ENCODE measurements around the gene KIF5A. TPM values are rescaled to one million over a fixed set of nuclear protein-coding genes. Genes with fewer than 3 reads are reported as not detected.

The KIF5A gene
- total RNA-seq, 1 experiment from 2014 or later: 3.0 TPM

DNA sequence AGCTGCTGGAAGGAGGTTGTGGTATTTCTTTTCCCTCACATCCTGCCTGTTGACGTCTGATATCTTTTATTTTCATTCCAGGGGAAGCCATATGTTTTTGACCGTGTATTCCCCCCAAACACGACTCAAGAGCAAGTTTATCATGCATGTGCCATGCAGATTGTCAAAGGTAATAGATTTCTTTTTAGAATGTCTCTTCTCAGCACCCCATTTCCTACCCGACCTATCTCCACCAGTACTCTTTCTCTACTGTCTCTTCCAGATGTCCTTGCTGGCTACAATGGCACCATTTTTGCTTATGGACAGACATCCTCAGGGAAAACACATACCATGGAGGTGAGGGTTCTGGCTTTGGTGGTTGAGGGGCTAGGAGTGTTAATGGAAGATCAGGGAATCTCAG, 13.5 kb downstream of the KIF5A start:
- Histone ChIP-seq H3K27ac (ENCODE audit: low read length) (no peak overlapping the region), H3K9me3 (ENCODE audit: control insufficient read depth, insufficient read depth, low read depth, low read length) (no peaks in the 10 kb centered on the region), H3K27me3 (ENCODE audit: control insufficient read depth, insufficient read depth, low read length) (no peaks in the 10 kb centered on the region), H3K4me1 (ENCODE audit: control insufficient read depth, insufficient read depth, low read length) (no peaks in the 10 kb centered on the region), H3K4me3 (ENCODE audit: low read depth in 2 of 2, low read length in 2 of 2) (no peak overlapping the region), H3K36me3 (ENCODE audit: control insufficient read depth, insufficient read depth, low read length) (no peaks in the 10 kb centered on the region)
- ChIA-PET CTCF (no interaction called here), POLR2A (no interaction called here)
- in situ Hi-C loops (cut with HindIII; ENCODE audit: low pct_unique_long_range_greater_than_20kb, low sequenced_read_pairs): no loop called here
- DNase-seq (ENCODE audit: low read depth, low spot score): no peak
- BruUV-seq (replicated peaks): no TSS peak
- intact Hi-C loops (cut with micrococcal nuclease; ENCODE audit: unreplicated experiment): no loop called here
- no peak for TF ChIP-seq TCF7L2 (IDR thresholded peaks at IDR 0.05; ENCODE audit: low read depth, low read length)
- no peak for TF ChIP-seq POLR2AphosphoS5 (IDR thresholded peaks at IDR 0.05; ENCODE audit: low read depth, low read length)
- TF ChIP-seq SIN3A (IDR thresholded peaks at IDR 0.05; ENCODE audit: borderline replicate concordance, insufficient read depth, low read depth, low read length): no peak
- TF ChIP-seq, protein P1, sequence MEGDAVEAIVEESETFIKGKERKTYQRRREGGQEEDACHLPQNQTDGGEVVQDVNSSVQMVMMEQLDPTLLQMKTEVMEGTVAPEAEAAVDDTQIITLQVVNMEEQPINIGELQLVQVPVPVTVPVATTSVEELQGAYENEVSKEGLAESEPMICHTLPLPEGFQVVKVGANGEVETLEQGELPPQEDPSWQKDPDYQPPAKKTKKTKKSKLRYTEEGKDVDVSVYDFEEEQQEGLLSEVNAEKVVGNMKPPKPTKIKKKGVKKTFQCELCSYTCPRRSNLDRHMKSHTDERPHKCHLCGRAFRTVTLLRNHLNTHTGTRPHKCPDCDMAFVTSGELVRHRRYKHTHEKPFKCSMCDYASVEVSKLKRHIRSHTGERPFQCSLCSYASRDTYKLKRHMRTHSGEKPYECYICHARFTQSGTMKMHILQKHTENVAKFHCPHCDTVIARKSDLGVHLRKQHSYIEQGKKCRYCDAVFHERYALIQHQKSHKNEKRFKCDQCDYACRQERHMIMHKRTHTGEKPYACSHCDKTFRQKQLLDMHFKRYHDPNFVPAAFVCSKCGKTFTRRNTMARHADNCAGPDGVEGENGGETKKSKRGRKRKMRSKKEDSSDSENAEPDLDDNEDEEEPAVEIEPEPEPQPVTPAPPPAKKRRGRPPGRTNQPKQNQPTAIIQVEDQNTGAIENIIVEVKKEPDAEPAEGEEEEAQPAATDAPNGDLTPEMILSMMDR (IDR thresholded peaks at IDR 0.05): no peak
- TF ChIP-seq, protein P2, sequence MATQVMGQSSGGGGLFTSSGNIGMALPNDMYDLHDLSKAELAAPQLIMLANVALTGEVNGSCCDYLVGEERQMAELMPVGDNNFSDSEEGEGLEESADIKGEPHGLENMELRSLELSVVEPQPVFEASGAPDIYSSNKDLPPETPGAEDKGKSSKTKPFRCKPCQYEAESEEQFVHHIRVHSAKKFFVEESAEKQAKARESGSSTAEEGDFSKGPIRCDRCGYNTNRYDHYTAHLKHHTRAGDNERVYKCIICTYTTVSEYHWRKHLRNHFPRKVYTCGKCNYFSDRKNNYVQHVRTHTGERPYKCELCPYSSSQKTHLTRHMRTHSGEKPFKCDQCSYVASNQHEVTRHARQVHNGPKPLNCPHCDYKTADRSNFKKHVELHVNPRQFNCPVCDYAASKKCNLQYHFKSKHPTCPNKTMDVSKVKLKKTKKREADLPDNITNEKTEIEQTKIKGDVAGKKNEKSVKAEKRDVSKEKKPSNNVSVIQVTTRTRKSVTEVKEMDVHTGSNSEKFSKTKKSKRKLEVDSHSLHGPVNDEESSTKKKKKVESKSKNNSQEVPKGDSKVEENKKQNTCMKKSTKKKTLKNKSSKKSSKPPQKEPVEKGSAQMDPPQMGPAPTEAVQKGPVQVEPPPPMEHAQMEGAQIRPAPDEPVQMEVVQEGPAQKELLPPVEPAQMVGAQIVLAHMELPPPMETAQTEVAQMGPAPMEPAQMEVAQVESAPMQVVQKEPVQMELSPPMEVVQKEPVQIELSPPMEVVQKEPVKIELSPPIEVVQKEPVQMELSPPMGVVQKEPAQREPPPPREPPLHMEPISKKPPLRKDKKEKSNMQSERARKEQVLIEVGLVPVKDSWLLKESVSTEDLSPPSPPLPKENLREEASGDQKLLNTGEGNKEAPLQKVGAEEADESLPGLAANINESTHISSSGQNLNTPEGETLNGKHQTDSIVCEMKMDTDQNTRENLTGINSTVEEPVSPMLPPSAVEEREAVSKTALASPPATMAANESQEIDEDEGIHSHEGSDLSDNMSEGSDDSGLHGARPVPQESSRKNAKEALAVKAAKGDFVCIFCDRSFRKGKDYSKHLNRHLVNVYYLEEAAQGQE (IDR thresholded peaks at IDR 0.05; ENCODE audit: insufficient read depth in 1 of 2, low read depth in 2 of 2, low read length in 1 of 2): no peak
- no peak for ATAC-seq

DNA sequence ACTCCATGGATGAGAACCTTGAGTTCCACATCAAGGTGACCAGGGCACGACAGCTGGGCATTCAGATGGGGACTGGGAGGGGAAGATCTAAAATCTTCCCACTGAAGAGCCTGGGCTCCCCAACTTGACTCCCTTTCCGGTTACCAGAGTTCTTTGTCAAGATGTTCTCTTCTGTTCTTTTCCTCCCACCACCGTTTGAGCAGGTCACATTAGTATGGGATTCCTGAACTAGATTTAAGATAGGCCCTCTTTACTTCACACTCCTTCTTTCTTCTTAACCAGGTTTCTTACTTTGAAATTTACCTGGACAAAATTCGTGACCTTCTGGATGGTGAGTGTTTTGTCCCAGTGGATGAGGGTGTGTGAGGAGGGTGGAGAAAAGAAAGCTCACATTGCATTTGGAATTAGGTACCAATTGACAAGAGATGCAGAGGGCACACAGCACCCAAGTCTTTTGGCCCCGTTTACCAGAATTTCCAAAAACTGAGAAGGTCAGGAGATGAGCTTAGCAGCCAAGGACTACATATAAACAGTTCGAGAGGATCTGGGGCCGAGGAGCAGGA, 14.4 kb downstream of the KIF5A start:
- ChIA-PET CTCF (interaction anchor here (0.5 to 0.9 kb wide), 2 partner anchors 58 kb away, joined by 3 to 9 read pairs; no protein-coding TSS in a partner anchor), POLR2A (no interaction called here)
- intact Hi-C loops (cut with micrococcal nuclease; ENCODE audit: unreplicated experiment): no loop called here
- no peak for ATAC-seq
- Histone ChIP-seq H3K27ac (ENCODE audit: low read length) (no peak overlapping the region), H3K4me1 (ENCODE audit: control insufficient read depth, insufficient read depth, low read length) (no peaks in the 10 kb centered on the region), H3K9me3 (ENCODE audit: control insufficient read depth, insufficient read depth, low read depth, low read length) (no peaks in the 10 kb centered on the region), H3K4me3 (ENCODE audit: low read depth in 2 of 2, low read length in 2 of 2) (no peak overlapping the region), H3K36me3 (ENCODE audit: control insufficient read depth, insufficient read depth, low read length) (no peaks in the 10 kb centered on the region), H3K27me3 (ENCODE audit: control insufficient read depth, insufficient read depth, low read length) (no peaks in the 10 kb centered on the region)
- no TSS peak for BruUV-seq (replicated peaks)
- TF ChIP-seq SIN3A (IDR thresholded peaks at IDR 0.05; ENCODE audit: borderline replicate concordance, insufficient read depth, low read depth, low read length) (no peak), TCF7L2 (IDR thresholded peaks at IDR 0.05; ENCODE audit: low read depth, low read length) (no peak), POLR2AphosphoS5 (IDR thresholded peaks at IDR 0.05; ENCODE audit: low read depth, low read length) (no peak)
- TF ChIP-seq, protein P2 (IDR thresholded peaks at IDR 0.05; ENCODE audit: insufficient read depth in 1 of 2, low read depth in 2 of 2, low read length in 1 of 2): no peak
- TF ChIP-seq, protein P1 (IDR thresholded peaks at IDR 0.05): no peak
- in situ Hi-C loops (cut with HindIII; ENCODE audit: low pct_unique_long_range_greater_than_20kb, low sequenced_read_pairs): no loop called here
- no peak for DNase-seq (ENCODE audit: low read depth, low spot score)
